H9 (cell line): ENCODE data around the gene TEF. TPM values are rescaled to one million over a fixed set of nuclear protein-coding genes. Genes with fewer than 3 reads are reported as not detected.
"Not testable (repeated sequence)": the region's sequence is repeated elsewhere in the genome, so short reads cannot be mapped to it uniquely, and the experiment has no call there.

Experiments
- DNase-seq: peaks from one replicate; pipeline ENCODE4 v3.0.0-alpha.2; 2017
- H2AFZ ChIP-seq: one replicate; pipeline ENCODE4 v1.6.1; 2013; ENCODE audit warnings: mild to moderate bottlenecking, low read length, control low read depth, moderate library complexity
- H2AK5ac ChIP-seq: 2 replicates; pipeline ENCODE4 v1.6.1; 2013; ENCODE audit warnings: low read length, control low read depth, mixed read lengths; ENCODE audit not compliant: insufficient read length
- H2BK120ac ChIP-seq: one replicate; pipeline ENCODE4 v1.6.1; 2013; ENCODE audit warnings: low read depth, mild to moderate bottlenecking, low read length, control low read depth, inconsistent platforms; ENCODE audit not compliant: poor library complexity, severe bottlenecking
- H2BK12ac ChIP-seq: 2 replicates; pipeline ENCODE4 v1.6.1; 2013; ENCODE audit warnings: low read length, control low read depth, mixed read lengths, low read depth; ENCODE audit not compliant: insufficient read length
- H2BK15ac ChIP-seq: 2 replicates; pipeline ENCODE4 v1.6.1; 2013; ENCODE audit warnings: low read depth, low read length, control low read depth
- H2BK20ac ChIP-seq: one replicate; pipeline ENCODE4 v1.6.1; 2013; ENCODE audit warnings: low read depth, mild to moderate bottlenecking, low read length, control low read depth, inconsistent platforms; ENCODE audit not compliant: poor library complexity, severe bottlenecking
- H2BK5ac ChIP-seq: 2 replicates; pipeline ENCODE4 v1.6.1; 2013; ENCODE audit warnings: low read length, control low read depth, mixed read lengths; ENCODE audit not compliant: insufficient read length
- H3K14ac ChIP-seq: 2 replicates; pipeline ENCODE4 v1.6.1; 2013; ENCODE audit warnings: low read length, control low read depth; ENCODE audit not compliant: insufficient read depth
- H3K18ac ChIP-seq: 2 replicates; pipeline ENCODE4 v1.6.1; 2013; ENCODE audit warnings: low read depth, mild to moderate bottlenecking, mixed read lengths, low read length, control low read depth; ENCODE audit not compliant: insufficient read length
- H3K23ac ChIP-seq: 2 replicates; pipeline ENCODE4 v1.6.1; 2013; ENCODE audit warnings: low read length, control low read depth, mixed read lengths, low read depth; ENCODE audit not compliant: insufficient read length
- H3K23me2 ChIP-seq: 2 replicates; pipeline ENCODE4 v1.6.1; 2013; ENCODE audit warnings: low read depth, mild to moderate bottlenecking, mixed read lengths, low read length, control low read depth; ENCODE audit not compliant: insufficient read length, poor library complexity, severe bottlenecking
- H3K27ac ChIP-seq: 2 replicates; pipeline ENCODE4 v1.5.1; 2013; ENCODE audit warnings: low read length, control low read depth, mixed read lengths, low read depth; ENCODE audit not compliant: insufficient read length
- H3K27me3 ChIP-seq: 2 replicates; pipeline ENCODE4 v1.6.1; 2013; ENCODE audit warnings: low read length, control low read depth, inconsistent platforms; ENCODE audit not compliant: insufficient read depth
- H3K4ac ChIP-seq: 2 replicates; pipeline ENCODE4 v1.6.1; 2013; ENCODE audit warnings: low read depth, mild to moderate bottlenecking, control low read depth, inconsistent platforms, low read length, moderate library complexity
- H3K4me1 ChIP-seq: 2 replicates; pipeline ENCODE4 v1.6.1; 2013; ENCODE audit warnings: low read length, control low read depth, inconsistent platforms; ENCODE audit not compliant: insufficient read depth
- H3K4me2 ChIP-seq: 2 replicates; pipeline ENCODE4 v1.6.1; 2013; ENCODE audit warnings: low read length, control low read depth, mixed read lengths; ENCODE audit not compliant: insufficient read length, insufficient read depth
- H3K56ac ChIP-seq: 2 replicates; pipeline ENCODE4 v1.6.1; 2013; ENCODE audit warnings: low read depth, mild to moderate bottlenecking, mixed read lengths, low read length, control low read depth; ENCODE audit not compliant: insufficient read length
- H3K79me1 ChIP-seq: 2 replicates; pipeline ENCODE4 v1.6.1; 2013; ENCODE audit warnings: low read depth, mild to moderate bottlenecking, moderate library complexity, low read length, control low read depth, inconsistent platforms; ENCODE audit not compliant: insufficient read depth, poor library complexity, severe bottlenecking
- H3K79me2 ChIP-seq: 2 replicates; pipeline ENCODE4 v1.6.1; 2013; ENCODE audit warnings: low read length, control low read depth, inconsistent platforms; ENCODE audit not compliant: insufficient read depth
- H3K9ac ChIP-seq: 2 replicates; pipeline ENCODE4 v1.6.1; 2013; ENCODE audit warnings: low read length, control low read depth, mixed read lengths; ENCODE audit not compliant: insufficient read length; ENCODE audit errors: extremely low read depth
- H3K9me3 ChIP-seq: one replicate; pipeline ENCODE4 v1.6.1; 2013; ENCODE audit warnings: low read depth, low read length, inconsistent platforms; ENCODE audit not compliant: control insufficient read depth
- H3T11ph ChIP-seq: one replicate; pipeline ENCODE4 v1.6.1; 2013; ENCODE audit warnings: mild to moderate bottlenecking, low read length, control low read depth, inconsistent platforms
- H4K20me1 ChIP-seq: one replicate; pipeline ENCODE4 v1.6.1; 2013; ENCODE audit not compliant: control insufficient read depth, insufficient read length, insufficient read depth
- H4K5ac ChIP-seq: 2 replicates; pipeline ENCODE4 v1.6.1; 2013; ENCODE audit warnings: low read depth, mild to moderate bottlenecking, mixed read lengths, low read length, control low read depth; ENCODE audit not compliant: insufficient read length
- H4K8ac ChIP-seq: replicated peaks from 2 replicates; pipeline ENCODE4 v1.6.1; 2013; ENCODE audit warnings: low read length, control low read depth, mixed read lengths, low read depth; ENCODE audit not compliant: insufficient read length
- H4K91ac ChIP-seq: 2 replicates; pipeline ENCODE4 v1.6.1; 2013; ENCODE audit warnings: low read depth, mild to moderate bottlenecking, moderate library complexity, mixed read lengths, low read length, control low read depth; ENCODE audit not compliant: insufficient read length
- H3K27ac Mint-ChIP-seq, 3 experiments: 2 replicates in 2 of 3; 3 replicates in 1 of 3; pipeline ENCODE4 v1.8.0; 2020 to 2021; ENCODE audit warnings: mixed read lengths in 3 of 3, mild to moderate bottlenecking in 1 of 3, moderate library complexity in 1 of 3
- H3K27me3 Mint-ChIP-seq: 2 replicates; pipeline ENCODE4 v1.8.0; 2021; ENCODE audit warnings: low read depth, mild to moderate bottlenecking, moderate library complexity, mixed read lengths
- H3K36me3 Mint-ChIP-seq, 3 experiments: 2 replicates in 2 of 3; 3 replicates in 1 of 3; pipeline ENCODE4 v1.8.0; 2020 to 2021; ENCODE audit warnings: low read depth in 3 of 3, mixed read lengths in 3 of 3; ENCODE audit not compliant: insufficient read depth in 1 of 3
- H3K4me1 Mint-ChIP-seq, 2 experiments: 2 replicates each; pipeline ENCODE4 v1.8.0; 2020; ENCODE audit warnings: mixed read lengths in 2 of 2
- H3K4me3 Mint-ChIP-seq, 2 experiments: 2 replicates in 1 of 2; 3 replicates in 1 of 2; pipeline ENCODE4 v1.8.0; 2020 to 2021; ENCODE audit warnings: mild to moderate bottlenecking in 2 of 2, mixed read lengths in 2 of 2, moderate library complexity in 1 of 2
- H3K9me3 Mint-ChIP-seq, 2 experiments: 2 replicates in 1 of 2; 3 replicates in 1 of 2; pipeline ENCODE4 v1.8.0; 2020; ENCODE audit warnings: mild to moderate bottlenecking in 2 of 2, mixed read lengths in 2 of 2, moderate library complexity in 1 of 2
- CTCF ChIP-seq: fragments of 200-600 bp; sonication (generic); conservative IDR thresholded peaks from 3 replicates; pipeline ENCODE4 v1.8.0; 2021; ENCODE audit warnings: antibody characterized with exemption, mild to moderate bottlenecking
- whole genome bisulfite sequencing: extraction: QIAGEN DNeasy Blood & Tissue Kit; methylation state at CpG from one replicate; pipeline ENCODE4 v1.1.7; 2013; ENCODE audit warnings: missing lambda C conversion rate, low lambda C conversion rate, mixed read lengths; ENCODE audit not compliant: insufficient read length; ENCODE audit errors: extremely low coverage; 5-methylcytosine and 5-hydroxymethylcytosine counted together
- total RNA-seq: library from RNA; stranded (reverse); gene quantifications from 2 replicates; pipeline ENCODE4 v1.2.1, GENCODE V29; 2021

Gene TEF
- total RNA-seq, 1 experiment from 2014 or later = 17.9 TPM

GRCh38 chr22:41437198-41437597 is 55.5 kb downstream of the TEF start:
- Mint-ChIP-seq H3K27me3 (no peaks in the 10 kb centered on the region; the same call in 1 of the 2 replicates), H3K4me1 (no peaks in the 10 kb centered on the region), H3K9me3 (no peaks in the 10 kb centered on the region), H3K4me3 (no peak overlapping the region), H3K27ac (peak overlapping the region in 2 of 3 experiments; percentile 32 to 63; a peak in 3 of 7 replicates), H3K36me3 (peaks cover 35 to 83% (median 62%) of the 10 kb centered on the region in 3 experiments; a peak in 6 of 7 replicates)
- WGBS = no CpG with 5 or more reads among the region's 7 CpGs
- Histone ChIP-seq H3T11ph (no peak overlapping the region), H3K14ac (no peak overlapping the region), H2BK120ac (no peak overlapping the region), H4K91ac (no peak overlapping the region), H3K23me2 (no peaks in the 10 kb centered on the region), H4K20me1 (no peaks in the 10 kb centered on the region), H3K4me1 (no peaks in the 10 kb centered on the region), H2BK15ac (no peak overlapping the region), H2AK5ac (no peak overlapping the region), H2BK12ac (no peak overlapping the region), H3K4ac (no peak overlapping the region), H4K5ac (no peak overlapping the region), H3K4me2 (no peak overlapping the region), H3K27ac (no peak overlapping the region), H3K23ac (no peak overlapping the region), H2BK5ac (no peak overlapping the region), H3K79me2 (peaks cover 2% of the 10 kb centered on the region; the same call in 1 of the 2 replicates), H3K18ac (no peak overlapping the region), H3K9ac (no peak overlapping the region), H2BK20ac (no peak overlapping the region), H3K79me1 (peaks cover under 1% of the 10 kb centered on the region), H3K9me3 (no peaks in the 10 kb centered on the region), H2AFZ (no peak overlapping the region), H3K27me3 (no peaks in the 10 kb centered on the region), H4K8ac (no peak overlapping the region), H3K56ac (no peak overlapping the region)
- no peak for TF ChIP-seq CTCF
- DNase-seq = no peak

GRCh38 chr22:41440511-41440910 is 58.8 kb downstream of the TEF start:
- not testable (repeated sequence) for H4K5ac ChIP-seq, H3K18ac ChIP-seq, H2BK15ac ChIP-seq, H3K9me3 Mint-ChIP-seq, H3K27ac ChIP-seq, H2AFZ ChIP-seq, H3K14ac ChIP-seq, H3K27me3 Mint-ChIP-seq, H2BK12ac ChIP-seq, H2BK20ac ChIP-seq, H2AK5ac ChIP-seq, H3K79me1 ChIP-seq, H3K9me3 ChIP-seq, H4K91ac ChIP-seq, H3K4me3 Mint-ChIP-seq, H3K27me3 ChIP-seq, H4K8ac ChIP-seq, H2BK120ac ChIP-seq, H3T11ph ChIP-seq, H4K20me1 ChIP-seq, H3K56ac ChIP-seq, H3K4me1 ChIP-seq, H3K9ac ChIP-seq, H3K4me2 ChIP-seq, H3K23ac ChIP-seq, DNase-seq, H3K4ac ChIP-seq, H2BK5ac ChIP-seq
- peaks cover 18% of the 10 kb centered on the region; the same call in 1 of the 2 replicates for H3K79me2 ChIP-seq
- no CpG with 5 or more reads among the region's 5 CpGs for WGBS
- Mint-ChIP-seq H3K4me1 (peaks cover 5 to 16% of the 10 kb centered on the region in 2 experiments; a peak in 3 of 4 replicates), H3K36me3 (peaks cover 35 to 88% (median 67%) of the 10 kb centered on the region in 3 experiments; a peak in 6 of 7 replicates), H3K27ac (peak overlapping the region in 2 of 3 experiments; percentile 55 to 63; a peak in 2 of 7 replicates)
- H3K23me2 ChIP-seq = peaks cover 14% of the 10 kb centered on the region
